SK-N-SH (cell line): ENCODE results near the gene ZNF470. TPM values are rescaled to one million over a fixed set of nuclear protein-coding genes. Genes with fewer than 3 reads are reported as not detected.

Experiments
- CTCF ChIA-PET: fragments of 300-600, 350-600 bp; formaldehyde crosslinking; extraction: SDS; loops from one replicate; lab custom pipeline; 2021; lab: Yijun Ruan, JAX
- POLR2A ChIA-PET: fragments of 350-600 bp; sonication (Branson Sonifier 250); formaldehyde crosslinking; extraction: SDS; loops from one replicate; lab custom pipeline; 2020; ENCODE audit warnings: antibody characterized with exemption, inconsistent platforms; lab: Yijun Ruan, JAX
- DNase-seq: peaks from one replicate; pipeline ENCODE4 v3.0.0; 2012
- H2AFZ ChIP-seq: fragments of 200-600 bp; sonication (generic); 2 replicates; pipeline ENCODE4 v1.8.1; 2016; ENCODE audit warnings: antibody characterized with exemption, mild to moderate bottlenecking, low read depth
- H3F3A ChIP-seq: fragments of 200-600 bp; sonication (generic); replicated peaks from 2 replicates; pipeline ENCODE3; 2016; ENCODE audit warnings: antibody characterized with exemption, mild to moderate bottlenecking; ENCODE audit not compliant: insufficient read depth
- H3K27ac ChIP-seq, 2 experiments: fragments of 200-500 bp in 1 of 2; fragments of 200-600 bp in 1 of 2; sonication (Bioruptor generic) in 1 of 2; sonication (generic), shearing (Covaris generic) in 1 of 2; 2 replicates each; pipeline versions ENCODE4 v1.5.1 to v1.6.1; 2014 to 2016; ENCODE audit warnings: low read depth in 2 of 2, inconsistent platforms in 1 of 2, low read length in 1 of 2, mild to moderate bottlenecking in 1 of 2, mixed read lengths in 1 of 2
- H3K27me3 ChIP-seq: fragments of 200-600 bp; sonication (generic), shearing (Covaris generic); 2 replicates; pipeline ENCODE4 v1.6.1; 2016; ENCODE audit warnings: mixed run types; ENCODE audit not compliant: insufficient read depth
- H3K36me3 ChIP-seq, 2 experiments: fragments of 200-500 bp in 1 of 2; fragments of 200-600 bp in 1 of 2; sonication (Bioruptor generic) in 1 of 2; sonication (generic) in 1 of 2; replicated peaks in 1 of 2; 2 replicates each; pipeline versions ENCODE3 to v1.5.1; 2014 to 2016; ENCODE audit warnings: low read length in 1 of 2, mild to moderate bottlenecking in 1 of 2; ENCODE audit not compliant: insufficient read depth in 2 of 2, control insufficient read depth in 1 of 2
- H3K4me1 ChIP-seq, 2 experiments: fragments of 200-500 bp in 1 of 2; fragments of 200-600 bp in 1 of 2; sonication (Bioruptor generic) in 1 of 2; sonication (generic), shearing (Covaris generic) in 1 of 2; 2 replicates each; pipeline versions ENCODE4 v1.5.1 to v1.6.1; 2014 to 2016; ENCODE audit warnings: low read depth in 1 of 2, low read length in 1 of 2, mixed run types in 1 of 2; ENCODE audit not compliant: insufficient read depth in 2 of 2, control insufficient read depth in 1 of 2
- H3K4me2 ChIP-seq: fragments of 200-600 bp; sonication (generic), shearing (Covaris generic); 2 replicates; pipeline ENCODE4 v1.6.1; 2017; ENCODE audit warnings: mixed run types
- H3K4me3 ChIP-seq, 2 experiments: fragments of 200-500 bp in 1 of 2; fragments of 200-600 bp in 1 of 2; sonication (Bioruptor generic) in 1 of 2; sonication (generic), shearing (Covaris generic) in 1 of 2; 2 replicates each; pipeline versions ENCODE4 v1.5.1 to v1.8.1; 2014 to 2016; ENCODE audit warnings: low read depth in 2 of 2, inconsistent platforms in 1 of 2, low read length in 1 of 2, mild to moderate bottlenecking in 1 of 2, mixed read lengths in 1 of 2, moderate library complexity in 1 of 2
- H3K79me2 ChIP-seq: fragments of 200-600 bp; sonication (generic); 2 replicates; pipeline ENCODE4 v1.8.1; 2017; ENCODE audit warnings: mild to moderate bottlenecking; ENCODE audit not compliant: insufficient read depth
- H3K9ac ChIP-seq: fragments of 200-600 bp; sonication (generic); 2 replicates; pipeline ENCODE4 v1.6.1; 2017; ENCODE audit warnings: mixed run types
- H3K9me2 ChIP-seq: fragments of 200-600 bp; sonication (generic); 2 replicates; pipeline ENCODE4 v1.6.1; 2017; ENCODE audit warnings: mixed run types
- H3K9me3 ChIP-seq: fragments of 200-600 bp; sonication (generic); 2 replicates; pipeline ENCODE4 v1.6.1; 2017; ENCODE audit warnings: mixed run types, mild to moderate bottlenecking, moderate library complexity
- H4K20me1 ChIP-seq: fragments of 200-600 bp; sonication (generic); 2 replicates; pipeline ENCODE4 v1.6.1; 2017; ENCODE audit warnings: mild to moderate bottlenecking, mixed run types; ENCODE audit not compliant: insufficient read depth
- ELF1 ChIP-seq: IDR thresholded peaks from 2 replicates; pipeline ENCODE4 v1.4.0; 2012
- EP300 ChIP-seq, 2 experiments: IDR thresholded peaks; 2 replicates each; pipeline versions ENCODE4 v1.4.0 to v1.6.1; 2012; ENCODE audit warnings: borderline replicate concordance in 1 of 2, low read depth in 1 of 2, low read length in 1 of 2
- FOSL2 ChIP-seq: IDR thresholded peaks from 2 replicates; pipeline ENCODE4 v1.4.0; 2012; ENCODE audit warnings: low read depth, mild to moderate bottlenecking, moderate library complexity, borderline replicate concordance
- FOXJ3 ChIP-seq: sonication (generic); formaldehyde crosslinking; IDR thresholded peaks from 2 replicates; pipeline ENCODE4 v1.5.1; 2020; ENCODE audit warnings: mild to moderate bottlenecking, missing genetic modification reagents
- FOXM1 ChIP-seq: IDR thresholded peaks from 2 replicates; pipeline ENCODE4 v1.4.0; 2012; ENCODE audit warnings: low read depth, mild to moderate bottlenecking
- IRF3 ChIP-seq: fragments of 150-350 bp; IDR thresholded peaks from 2 replicates; pipeline ENCODE4 v1.6.1; 2016; ENCODE audit warnings: mild to moderate bottlenecking, low read depth, low read length
- JUND ChIP-seq: IDR thresholded peaks from 2 replicates; pipeline ENCODE4 v1.4.0; 2012
- MEF2A ChIP-seq: IDR thresholded peaks from 2 replicates; pipeline ENCODE4 v1.4.0; 2012; ENCODE audit warnings: low read depth, borderline replicate concordance
- NRF1 ChIP-seq: IDR thresholded peaks from 2 replicates; pipeline ENCODE4 v1.6.1; 2012; ENCODE audit warnings: low read depth, mild to moderate bottlenecking, low read length
- POLR2AphosphoS5 ChIP-seq: IDR thresholded peaks from 2 replicates; pipeline ENCODE4 v1.6.1; 2012; ENCODE audit warnings: low read depth, low read length
- RCOR1 ChIP-seq: fragments of 150-350 bp; IDR thresholded peaks from 2 replicates; pipeline ENCODE4 v1.6.1; 2017; ENCODE audit warnings: antibody characterized with exemption, low read length
- SIN3A ChIP-seq: IDR thresholded peaks from 2 replicates; pipeline ENCODE4 v1.6.1; 2012; ENCODE audit warnings: low read depth, mild to moderate bottlenecking, low read length, moderate library complexity, borderline replicate concordance
- TCF12 ChIP-seq: IDR thresholded peaks from 2 replicates; pipeline ENCODE4 v1.4.0; 2012
- ZBTB33 ChIP-seq: IDR thresholded peaks from 2 replicates; pipeline ENCODE4 v1.4.0; 2012; ENCODE audit warnings: low read depth, borderline replicate concordance
- WGBS: methylation state at CpG from one replicate; pipeline ENCODE4 v1.1.6; 2017; ENCODE audit warnings: low lambda C conversion rate; 5-methylcytosine and 5-hydroxymethylcytosine counted together
- polyA plus RNA-seq, 3 experiments: library from polyadenylated mRNA; depleted of rRNA; stranded (reverse); fragments of >200 nt; gene quantifications; 2 replicates each; pipeline ENCODE4 v1.2.3, GENCODE V29; 2012

Gene ZNF470
- polyA plus RNA-seq, 1 of the 3 experiments (the other 2 are of a cell fraction) = 2.5 TPM

DNA sequence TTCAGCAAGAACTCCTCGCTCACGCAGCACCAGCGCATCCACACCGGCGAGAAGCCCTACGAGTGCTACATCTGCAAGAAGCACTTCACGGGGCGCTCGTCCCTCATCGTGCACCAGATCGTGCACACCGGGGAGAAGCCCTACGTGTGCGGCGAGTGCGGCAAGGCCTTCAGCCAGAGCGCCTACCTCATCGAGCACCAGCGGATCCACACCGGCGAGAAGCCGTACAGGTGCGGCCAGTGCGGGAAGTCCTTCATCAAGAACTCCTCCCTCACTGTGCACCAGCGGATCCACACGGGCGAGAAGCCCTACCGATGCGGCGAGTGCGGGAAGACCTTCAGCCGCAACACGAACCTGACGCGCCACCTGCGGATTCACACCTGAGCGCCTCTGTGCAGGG is 55.1 kb downstream of the ZNF470 start (continued):
- TF ChIP-seq JUND (no peak), EP300 (IDR thresholded peaks at IDR 0.05; ENCODE audit: borderline replicate concordance in 1 of 2, low read depth in 1 of 2, low read length in 1 of 2) (no peak), ZBTB33 (no peak)

DNA sequence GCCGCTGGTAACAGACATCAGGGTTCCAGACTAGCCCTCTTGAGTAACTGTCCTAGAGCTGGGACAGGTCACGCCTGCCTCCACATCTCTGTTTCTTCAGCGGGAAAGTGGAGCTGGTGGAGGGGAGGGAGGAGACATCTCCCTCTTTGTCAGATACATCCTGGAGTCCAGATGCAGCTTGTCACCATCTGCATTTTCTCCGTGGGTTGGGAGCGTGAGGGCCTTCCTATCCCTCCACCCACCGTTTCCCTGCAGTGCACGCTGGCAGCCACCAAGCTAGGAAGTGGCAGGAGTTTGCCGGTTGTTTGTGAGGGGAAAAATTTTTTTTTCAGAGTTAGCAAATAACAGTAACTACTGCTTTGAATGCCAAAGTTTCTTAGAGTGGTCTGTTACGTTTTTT is 55.7 kb downstream of the ZNF470 start:
- CTCF ChIA-PET = no interaction called here
- WGBS = 91% methylated on average over 9 of the region's 9 CpGs

DNA sequence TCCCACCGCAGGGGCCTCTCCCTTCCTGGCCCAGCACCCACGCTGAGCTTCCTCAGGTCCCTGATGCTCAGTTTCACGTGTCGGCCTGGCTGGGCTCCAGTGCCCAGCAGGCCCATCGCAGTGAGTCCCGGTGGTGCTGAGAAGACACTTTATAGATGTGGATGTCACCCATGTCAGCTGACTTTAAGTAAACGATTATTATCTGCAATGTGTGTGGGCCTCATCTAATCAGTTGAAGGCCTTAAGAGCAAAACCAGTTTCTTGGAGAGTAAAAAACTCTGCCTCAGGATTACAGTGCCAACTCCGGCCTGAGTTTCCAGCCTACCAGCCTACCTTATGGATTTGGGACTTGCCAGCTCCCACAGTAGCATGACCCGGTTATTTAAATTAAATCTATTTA is 58.4 kb downstream of the ZNF470 start:
- Histone ChIP-seq H3K27ac (no peak overlapping the region), H3K4me1 (no peaks in the 10 kb centered on the region), H4K20me1 (no peaks in the 10 kb centered on the region), H3F3A (no peaks in the 10 kb centered on the region), H2AFZ (no peak overlapping the region), H3K9me3 (no peaks in the 10 kb centered on the region), H3K4me2 (no peak overlapping the region), H3K9me2 (no peaks in the 10 kb centered on the region), H3K27me3 (no peaks in the 10 kb centered on the region), H3K9ac (no peak overlapping the region), H3K4me3 (no peak overlapping the region), H3K36me3 (peaks cover 19 to 34% of the 10 kb centered on the region in 2 experiments), H3K79me2 (no peaks in the 10 kb centered on the region)
- WGBS = 84% methylated on average over 9 of the region's 9 CpGs
- DNase-seq = no peak
- CTCF ChIA-PET = no interaction called here
- no peak for TF ChIP-seq ELF1
- TF ChIP-seq RCOR1 = no peak
- no peak for TF ChIP-seq TCF12
- TF ChIP-seq MEF2A = no peak
- TF ChIP-seq NRF1 = no peak
- no peak for TF ChIP-seq ZBTB33
- no peak for TF ChIP-seq FOSL2
- POLR2A ChIA-PET = no interaction called here

More for the DNA sequence above, 55.7 kb downstream of the ZNF470 start:
- Histone ChIP-seq H3K36me3 (peaks cover 19 to 37% of the 10 kb centered on the region in 2 experiments), H3K79me2 (peaks cover 14% of the 10 kb centered on the region; the same call in 1 of the 2 replicates), H4K20me1 (no peaks in the 10 kb centered on the region), H3K27ac (no peak overlapping the region), H3K4me3 (no peak overlapping the region; a peak in 1 of 4 replicates), H3K27me3 (no peaks in the 10 kb centered on the region), H3K4me1 (no peaks in the 10 kb centered on the region), H3K4me2 (no peak overlapping the region), H3K9me3 (no peaks in the 10 kb centered on the region), H3K9me2 (no peaks in the 10 kb centered on the region), H2AFZ (no peak overlapping the region), H3K9ac (no peak overlapping the region), H3F3A (no peaks in the 10 kb centered on the region)
- no peak for DNase-seq
- TF ChIP-seq POLR2AphosphoS5 (no peak), FOXM1 (no peak), FOXJ3 (no peak), IRF3 (no peak), SIN3A (no peak)
- POLR2A ChIA-PET = no interaction called here
